ENCODE measurements around the gene CPM.

CPM gene

GRCh38 chr12:68954811-68955210 is 21.8 kb upstream of the CPM start:
- no peak for DNase-seq

GRCh38 chr12:68953536-68953935 is 20.6 kb upstream of the CPM start:
- DNase-seq: no peak

GRCh38 chr12:68951652-68952051 is 18.7 kb upstream of the CPM start:
- no peak for DNase-seq

GRCh38 chr12:68950511-68950910 is 17.5 kb upstream of the CPM start:
- DNase-seq: no peak

- no peak for DNase-seq
Measured at GRCh38 chr12:68945255-68945654, 12.3 kb upstream of the CPM start.

- no peak for DNase-seq
Measured at GRCh38 chr12:68944296-68945076, 11.5 kb upstream of the CPM start.

- no peak for DNase-seq
Measured at GRCh38 chr12:68943848-68944247, 10.9 kb upstream of the CPM start.

GRCh38 chr12:68940731-68941130 is 7.8 kb upstream of the CPM start:
- DNase-seq: no peak

- no peak for DNase-seq
Measured at GRCh38 chr12:68939505-68939904, 6.5 kb upstream of the CPM start.

GRCh38 chr12:68934392-68934791 is 1.4 kb upstream of the CPM start:
- DNase-seq: no peak

- peak in 1 of 5 experiments; percentile 2 for DNase-seq
Measured at GRCh38 chr12:68932128-68932960, 627 bp downstream of the CPM start.

- no peak for DNase-seq
Measured at GRCh38 chr12:68930178-68930577, 2.8 kb downstream of the CPM start.

GRCh38 chr12:68924546-68924945 is 8.4 kb downstream of the CPM start:
- no peak for DNase-seq

GRCh38 chr12:68919581-68920239 is 13.3 kb downstream of the CPM start:
- peak in 2 of 5 experiments; percentile 1 to 62 for DNase-seq

GRCh38 chr12:68918960-68919359 is 14.0 kb downstream of the CPM start:
- peak in 1 of 5 experiments; percentile 56 for DNase-seq

GRCh38 chr12:68915055-68915454 is 17.9 kb downstream of the CPM start:
- DNase-seq: no peak

- DNase-seq: no peak
Measured at GRCh38 chr12:68913682-68914081, 19.3 kb downstream of the CPM start.

- DNase-seq: no peak
Measured at GRCh38 chr12:68912916-68913315, 20.1 kb downstream of the CPM start.

GRCh38 chr12:68911197-68911718 is 21.7 kb downstream of the CPM start:
- no peak for DNase-seq

- DNase-seq: peak in 1 of 5 experiments; percentile 23
Measured at GRCh38 chr12:68910128-68910527, 22.8 kb downstream of the CPM start.

- no peak for DNase-seq
Measured at GRCh38 chr12:68908076-68908475, 24.9 kb downstream of the CPM start.

GRCh38 chr12:68905733-68906132 is 27.2 kb downstream of the CPM start:
- no peak for DNase-seq

GRCh38 chr12:68904351-68904962 is 28.5 kb downstream of the CPM start:
- no peak for DNase-seq
